ENCODE measurements around the gene CHML. TPM values are rescaled to one million over a fixed set of nuclear protein-coding genes. Genes with fewer than 3 reads are reported as not detected.

Gene CHML
- total RNA-seq, 1 donor from 2014 or later, result 14.0 TPM

GRCh38 chr1:241645199-241645598, 5.0 kb upstream of the CHML start:
- no peak for DNase-seq (ENCODE audit: low read depth)

- no peak for DNase-seq (ENCODE audit: low read depth)
Observed at GRCh38 chr1:241644259-241644658, 4.1 kb upstream of the CHML start.

DNA sequence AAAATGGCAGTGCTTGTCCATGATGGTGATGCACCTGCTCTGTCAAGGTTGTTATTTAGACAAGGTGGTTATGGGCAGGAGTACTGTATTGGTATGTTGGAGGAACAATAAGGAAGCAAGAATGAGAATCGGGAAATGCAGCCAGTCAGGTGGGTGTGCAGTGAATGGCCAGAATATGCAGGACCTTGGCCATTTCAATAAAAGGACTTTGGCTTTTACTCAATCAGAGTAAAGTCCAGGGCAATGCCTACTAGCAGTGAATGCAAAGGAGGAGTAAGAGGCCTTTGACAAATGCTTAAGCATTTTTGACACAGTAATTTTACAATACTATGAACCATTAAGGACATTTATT, 2.4 kb upstream of the CHML start:
- no peak for DNase-seq (ENCODE audit: low read depth)

DNA sequence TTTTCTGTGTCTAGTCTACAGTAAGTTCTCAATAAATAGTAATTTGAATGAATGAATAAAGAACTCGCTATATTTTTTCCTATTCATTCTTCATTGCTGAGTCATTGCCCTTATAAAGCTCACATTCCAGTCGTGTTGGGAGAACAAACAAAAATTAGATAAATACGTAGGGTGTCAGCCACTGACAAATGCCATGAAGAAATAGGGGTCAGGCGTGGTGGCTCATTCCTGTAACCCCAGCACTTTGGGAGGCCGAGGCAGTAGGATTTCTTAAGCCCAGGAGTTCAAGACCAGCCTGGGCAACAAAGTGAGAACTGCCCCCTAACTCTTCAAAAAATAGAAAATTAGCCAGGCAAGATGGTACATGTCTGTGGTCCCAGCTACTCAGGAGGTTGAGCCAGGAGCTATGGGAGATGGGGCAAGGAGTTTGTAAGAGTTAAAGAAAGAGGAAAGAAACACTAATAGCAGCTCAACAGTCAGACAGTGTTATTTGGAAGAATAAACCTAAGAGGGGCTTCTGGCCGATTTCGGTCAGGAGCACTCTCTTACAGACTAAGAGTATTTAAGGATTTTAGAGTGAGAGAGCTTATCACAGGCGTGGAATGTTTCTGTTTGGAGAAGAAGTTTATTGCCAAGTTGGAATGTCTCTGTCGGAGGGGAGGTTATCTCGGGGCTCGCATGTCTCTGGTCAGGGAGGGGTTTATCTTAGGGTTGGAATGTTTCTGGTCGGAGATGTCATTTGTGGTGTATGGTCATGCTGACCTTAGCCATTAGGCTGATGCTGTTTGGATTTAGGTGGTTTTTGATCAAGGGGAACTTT, 1.8 kb upstream of the CHML start:
- peak; percentile 36 for DNase-seq (ENCODE audit: low read depth)

GRCh38 chr1:241640867-241641622, 876 bp upstream of the CHML start:
- no peak for DNase-seq (ENCODE audit: low read depth)

DNA sequence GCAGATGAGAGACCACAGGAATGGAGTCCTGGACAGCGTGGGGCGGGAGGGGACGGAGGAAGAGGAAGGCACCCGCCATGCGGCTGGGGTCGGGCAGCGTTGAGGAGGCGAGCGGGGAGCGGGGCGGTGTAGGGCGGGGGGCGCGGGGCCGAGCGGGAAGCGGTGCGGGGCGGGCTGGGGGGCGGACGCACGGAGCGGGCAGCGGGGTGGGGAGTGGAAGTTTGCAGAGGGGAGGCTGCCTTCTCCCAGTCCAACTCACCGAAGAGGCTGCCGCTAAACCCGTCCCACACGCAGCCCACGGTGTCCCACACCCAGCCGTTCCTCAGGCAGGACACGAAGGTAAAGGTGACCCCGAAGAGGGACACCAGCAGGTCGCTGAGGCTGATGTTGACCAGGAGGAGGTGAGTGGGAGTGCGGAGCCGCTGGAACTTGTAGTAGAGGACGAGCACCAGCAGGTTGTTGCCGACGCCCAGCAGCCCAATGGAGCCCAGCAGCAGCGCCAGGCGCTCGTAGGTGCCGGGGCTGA, 483 bp downstream of the CHML start:
- DNase-seq (ENCODE audit: low read depth), result no peak

GRCh38 chr1:241638909-241639622, 1.1 kb downstream of the CHML start:
- no peak for DNase-seq (ENCODE audit: low read depth)

GRCh38 chr1:241638099-241638682, 2.0 kb downstream of the CHML start:
- no peak for DNase-seq (ENCODE audit: low read depth)

- no peak for DNase-seq (ENCODE audit: low read depth)
Observed at GRCh38 chr1:241637604-241638003, 2.6 kb downstream of the CHML start.

DNA sequence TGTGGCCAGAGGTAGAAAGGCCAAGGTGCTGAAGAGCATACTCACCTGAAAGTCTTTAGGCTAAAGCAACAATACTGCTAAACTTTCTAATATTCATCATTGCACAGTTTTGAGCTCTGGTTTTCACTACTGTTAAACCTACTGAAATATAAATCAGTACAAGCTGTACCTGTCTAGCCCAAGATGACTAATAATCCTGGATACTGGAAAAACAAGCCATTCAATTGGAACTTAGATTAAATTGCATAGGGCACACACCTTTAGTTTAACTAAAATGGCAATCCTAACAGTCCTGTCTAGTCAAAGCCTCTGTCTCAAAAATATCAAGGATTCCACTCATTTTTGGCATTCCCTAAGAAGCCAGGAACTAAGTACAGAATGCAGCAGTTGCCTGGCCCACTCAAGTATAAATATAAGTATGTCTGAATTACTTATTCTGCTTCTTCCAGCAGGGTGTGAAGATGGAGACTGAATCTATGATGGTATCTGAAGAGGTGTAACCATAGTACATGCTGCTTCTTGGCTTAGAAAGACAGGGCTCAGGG, 3.1 kb downstream of the CHML start:
- DNase-seq (ENCODE audit: low read depth), result peak; percentile 49

DNA sequence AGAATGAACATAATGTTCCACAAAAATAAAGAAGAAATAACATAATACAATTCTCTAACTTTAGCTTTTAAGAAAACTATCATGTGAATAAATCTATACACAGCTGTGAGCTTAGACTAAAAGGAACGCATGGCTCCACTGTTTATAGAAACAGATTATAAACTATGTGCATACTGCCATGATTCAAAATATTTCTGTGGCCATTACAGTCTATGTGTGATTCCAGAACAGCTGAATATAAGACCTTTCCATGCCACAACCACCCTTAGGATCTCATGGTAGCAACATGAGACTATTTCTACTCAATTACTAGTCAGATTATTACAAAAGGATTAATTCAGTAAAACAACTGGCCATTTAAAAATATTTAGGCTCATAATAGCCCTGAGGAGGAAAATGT, 3.9 kb downstream of the CHML start:
- DNase-seq (ENCODE audit: low read depth), result no peak

GRCh38 chr1:241635556-241636152, 4.5 kb downstream of the CHML start:
- DNase-seq (ENCODE audit: low read depth), result no peak

- DNase-seq (ENCODE audit: low read depth), result no peak
Observed at GRCh38 chr1:241632987-241633386, 7.2 kb downstream of the CHML start.

- no peak for DNase-seq (ENCODE audit: low read depth)
Observed at GRCh38 chr1:241631674-241632073, 8.5 kb downstream of the CHML start.

GRCh38 chr1:241630899-241631298, 9.3 kb downstream of the CHML start:
- DNase-seq (ENCODE audit: low read depth), result no peak

GRCh38 chr1:241630476-241630875, 9.7 kb downstream of the CHML start:
- no peak for DNase-seq (ENCODE audit: low read depth)

GRCh38 chr1:241630005-241630404, 10.2 kb downstream of the CHML start:
- DNase-seq (ENCODE audit: low read depth), result no peak

DNA sequence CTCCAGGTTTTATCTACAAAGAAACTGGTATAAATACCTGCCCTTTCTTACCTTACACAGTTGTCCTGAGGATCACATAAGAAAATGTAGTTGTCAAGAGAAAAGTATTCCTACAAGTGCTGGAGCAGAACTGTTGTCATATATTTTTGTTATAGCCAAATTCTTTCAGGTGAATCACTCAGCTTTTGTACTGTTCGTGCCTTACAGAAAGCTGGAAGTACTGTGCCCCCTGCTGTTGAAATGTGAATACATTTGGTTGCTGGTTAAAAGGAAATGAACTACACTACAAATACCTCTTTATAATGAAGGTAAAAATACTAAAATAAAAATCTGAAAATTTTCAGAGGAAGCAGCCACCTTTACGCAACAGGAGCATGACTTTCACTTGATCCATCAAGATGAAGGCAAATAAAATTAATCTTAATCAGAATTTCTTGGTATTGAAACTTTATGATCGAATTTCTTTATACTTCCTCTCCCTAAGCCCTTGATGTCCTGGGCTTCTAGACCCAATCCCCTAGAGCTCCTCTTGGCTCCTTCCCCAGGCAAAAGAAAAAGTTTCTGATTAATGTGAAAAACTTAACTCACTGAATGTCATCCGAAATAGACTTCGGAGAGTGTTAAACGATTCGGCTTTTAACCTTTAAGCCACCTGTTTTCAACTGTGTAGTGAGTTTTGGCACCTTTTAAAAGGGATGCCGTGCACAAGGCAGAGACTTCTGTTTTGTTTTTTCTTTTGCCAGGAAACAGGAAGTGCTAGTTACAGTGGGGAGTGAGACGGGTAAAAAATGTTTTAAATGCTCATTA, 12.5 kb downstream of the CHML start:
- DNase-seq (ENCODE audit: low read depth), result peak; percentile 90

- no peak for DNase-seq (ENCODE audit: low read depth)
Observed at GRCh38 chr1:241624935-241625334, 15.2 kb downstream of the CHML start.

DNA sequence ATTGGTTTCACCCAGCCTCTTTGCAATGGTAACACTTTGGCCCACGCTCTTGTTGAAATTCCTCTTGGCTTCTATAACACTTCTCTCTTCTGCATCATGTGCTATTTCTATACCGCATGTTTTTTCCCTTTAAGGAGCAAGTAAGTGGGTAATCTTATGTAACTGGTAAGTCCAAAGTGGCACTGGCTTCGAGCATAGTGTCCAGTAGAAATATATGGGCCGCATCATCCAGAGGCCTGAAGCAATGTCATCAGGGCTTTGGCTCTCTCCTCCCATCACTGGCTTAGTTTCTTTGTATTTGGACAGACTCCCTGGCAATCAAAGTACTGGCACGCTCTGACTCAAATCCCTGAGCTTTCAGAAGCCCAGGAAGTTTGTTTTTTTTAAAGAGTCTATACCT, 17.5 kb downstream of the CHML start:
- no peak for DNase-seq (ENCODE audit: low read depth)

Measured in renal cortical epithelial cell (primary cell).